GM10266 (cell line): ENCODE measurements around the gene APOBEC3C.

Experiments
- DNase-seq: peaks from one replicate; pipeline ENCODE4 v3.0.0; 2012; ENCODE audit errors: extremely low spot score
- TF ChIP-seq, protein P1 (sequence below): IDR thresholded peaks from 2 replicates; pipeline ENCODE4 v1.5.1; 2012; ENCODE audit warnings: mild to moderate bottlenecking, low read depth; ENCODE audit not compliant: control insufficient read depth, insufficient read depth; ENCODE audit errors: missing control alignments

APOBEC3C gene

DNA sequence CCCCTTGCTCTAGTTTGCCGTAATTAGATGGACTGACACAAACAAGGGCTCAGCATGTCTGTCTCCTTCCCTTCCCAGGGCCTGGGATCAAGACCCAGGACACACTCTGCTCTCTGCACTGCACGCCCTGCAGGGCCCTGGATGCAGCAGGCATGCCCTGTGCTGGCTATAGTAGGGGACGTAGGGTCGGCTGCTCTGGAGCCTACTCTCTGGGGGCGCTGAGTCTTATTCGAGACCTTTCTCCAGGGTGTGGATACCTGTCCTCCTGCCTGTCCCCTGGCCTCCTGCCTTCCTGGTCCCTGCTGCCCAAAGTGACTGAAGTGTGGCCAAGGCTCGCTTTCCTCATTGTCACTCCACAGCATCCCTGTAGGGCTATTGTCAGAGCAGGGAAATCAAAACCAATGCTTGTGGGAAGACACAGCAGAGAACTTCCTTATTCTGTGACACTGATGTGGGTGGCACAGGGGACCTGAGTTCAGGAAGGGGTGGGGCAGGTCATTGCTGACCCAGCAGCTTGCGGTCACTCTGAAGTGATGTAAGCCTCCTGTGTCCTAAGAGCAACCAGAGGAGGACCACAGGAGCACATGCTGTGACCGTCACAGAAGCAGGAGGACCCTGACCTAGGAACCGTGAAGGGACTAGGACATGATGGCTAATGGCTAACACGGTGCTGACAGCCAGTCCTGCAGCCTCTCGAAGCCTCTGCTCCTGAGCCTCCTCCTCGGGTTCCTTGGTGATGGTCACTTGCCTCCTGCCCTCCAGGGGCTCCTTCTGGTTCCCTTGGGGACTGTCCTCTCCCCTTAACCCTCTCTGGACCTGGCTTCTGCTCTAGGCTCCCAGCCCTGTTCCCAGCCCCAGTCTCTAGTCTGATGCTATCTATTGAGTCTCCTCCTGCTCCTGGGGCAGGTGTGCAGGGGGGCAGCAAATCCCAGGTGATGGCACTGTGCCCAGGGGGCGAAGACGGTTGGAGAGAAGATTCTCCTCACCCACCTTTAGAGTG, 46.3 kb upstream of the APOBEC3C start:
- TF ChIP-seq, protein P1, sequence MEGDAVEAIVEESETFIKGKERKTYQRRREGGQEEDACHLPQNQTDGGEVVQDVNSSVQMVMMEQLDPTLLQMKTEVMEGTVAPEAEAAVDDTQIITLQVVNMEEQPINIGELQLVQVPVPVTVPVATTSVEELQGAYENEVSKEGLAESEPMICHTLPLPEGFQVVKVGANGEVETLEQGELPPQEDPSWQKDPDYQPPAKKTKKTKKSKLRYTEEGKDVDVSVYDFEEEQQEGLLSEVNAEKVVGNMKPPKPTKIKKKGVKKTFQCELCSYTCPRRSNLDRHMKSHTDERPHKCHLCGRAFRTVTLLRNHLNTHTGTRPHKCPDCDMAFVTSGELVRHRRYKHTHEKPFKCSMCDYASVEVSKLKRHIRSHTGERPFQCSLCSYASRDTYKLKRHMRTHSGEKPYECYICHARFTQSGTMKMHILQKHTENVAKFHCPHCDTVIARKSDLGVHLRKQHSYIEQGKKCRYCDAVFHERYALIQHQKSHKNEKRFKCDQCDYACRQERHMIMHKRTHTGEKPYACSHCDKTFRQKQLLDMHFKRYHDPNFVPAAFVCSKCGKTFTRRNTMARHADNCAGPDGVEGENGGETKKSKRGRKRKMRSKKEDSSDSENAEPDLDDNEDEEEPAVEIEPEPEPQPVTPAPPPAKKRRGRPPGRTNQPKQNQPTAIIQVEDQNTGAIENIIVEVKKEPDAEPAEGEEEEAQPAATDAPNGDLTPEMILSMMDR, result no peak
- no peak for DNase-seq

DNA sequence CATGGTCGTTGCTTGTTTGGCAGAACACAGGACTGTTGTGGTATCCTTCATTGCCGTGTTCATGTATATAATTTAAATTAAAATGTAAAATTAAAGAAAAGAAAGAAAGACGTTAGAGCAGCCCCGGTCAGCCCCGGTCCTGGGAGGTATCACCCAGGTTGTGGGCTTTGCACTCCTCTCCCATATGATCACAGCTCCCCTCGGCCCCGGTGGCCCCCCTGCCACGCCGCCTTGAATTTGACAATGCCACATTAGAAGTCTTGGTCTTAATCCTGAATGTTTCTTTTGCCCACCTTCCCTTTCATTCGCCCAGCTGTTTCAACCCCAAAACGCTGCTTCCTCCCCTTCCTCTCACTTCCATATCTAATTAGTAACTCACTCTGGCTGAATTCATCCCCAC, 45.3 kb upstream of the APOBEC3C start:
- TF ChIP-seq, protein P1, result no peak
- no peak for DNase-seq

DNA sequence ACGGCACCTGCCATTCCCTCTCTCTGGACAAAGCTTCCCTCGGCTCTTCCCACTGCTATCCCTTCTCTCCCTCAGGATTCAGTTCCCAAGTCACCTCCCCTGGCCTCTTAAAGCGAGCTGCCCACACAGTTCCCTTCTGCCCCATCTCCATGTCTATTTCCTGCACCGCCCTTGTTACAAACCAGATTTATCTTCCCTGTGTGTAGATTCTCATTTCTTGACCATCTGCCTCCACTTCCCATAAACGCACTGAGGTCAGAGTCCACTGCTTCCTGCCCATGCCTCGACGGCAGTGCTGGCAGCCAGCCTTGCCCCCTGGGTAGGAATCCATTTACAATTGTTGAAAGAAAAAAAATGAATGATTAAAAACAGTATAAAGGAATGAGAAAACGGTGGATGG, 43.5 kb upstream of the APOBEC3C start:
- no peak for DNase-seq
- TF ChIP-seq, protein P1, result no peak

DNA sequence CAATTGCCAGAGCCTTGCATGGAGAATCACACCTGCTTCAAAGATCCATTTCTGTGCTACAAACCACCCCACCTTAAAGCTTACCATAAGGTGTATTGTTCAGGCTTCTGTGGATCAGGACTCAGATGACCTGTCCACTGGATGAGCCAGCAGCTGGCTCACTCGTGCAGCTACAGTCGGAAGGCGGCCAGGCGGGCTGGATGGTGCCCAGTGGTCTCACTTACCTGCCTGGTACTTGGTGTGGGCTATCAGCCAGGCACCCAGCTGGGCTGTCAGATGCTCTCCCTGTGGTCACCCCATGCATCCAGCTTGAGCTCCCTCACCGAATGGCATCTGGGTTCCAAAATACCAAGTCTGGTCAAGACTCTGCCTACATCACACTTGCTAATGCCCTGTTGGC, 42.9 kb upstream of the APOBEC3C start:
- TF ChIP-seq, protein P1, result no peak
- no peak for DNase-seq

DNA sequence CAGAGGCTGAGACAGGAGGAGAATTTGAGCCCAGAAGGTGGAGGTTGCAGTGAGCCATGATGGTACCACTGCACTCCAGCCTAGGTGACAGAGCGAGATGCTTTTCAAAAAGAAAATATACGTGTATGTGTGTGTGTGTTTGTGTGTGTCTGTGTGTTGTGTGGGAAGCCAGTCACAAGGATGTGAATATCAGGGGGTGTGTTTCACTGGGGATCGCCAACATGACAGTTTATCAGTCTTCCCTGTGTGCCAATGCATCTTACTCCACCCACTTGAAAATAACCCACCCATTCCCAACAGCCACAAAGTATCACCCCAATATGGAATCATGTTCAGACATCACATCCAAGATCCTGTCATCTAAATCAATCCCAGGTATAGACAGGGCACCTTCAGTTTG, 42.3 kb upstream of the APOBEC3C start:
- TF ChIP-seq, protein P1, result no peak
- DNase-seq, result no peak

DNA sequence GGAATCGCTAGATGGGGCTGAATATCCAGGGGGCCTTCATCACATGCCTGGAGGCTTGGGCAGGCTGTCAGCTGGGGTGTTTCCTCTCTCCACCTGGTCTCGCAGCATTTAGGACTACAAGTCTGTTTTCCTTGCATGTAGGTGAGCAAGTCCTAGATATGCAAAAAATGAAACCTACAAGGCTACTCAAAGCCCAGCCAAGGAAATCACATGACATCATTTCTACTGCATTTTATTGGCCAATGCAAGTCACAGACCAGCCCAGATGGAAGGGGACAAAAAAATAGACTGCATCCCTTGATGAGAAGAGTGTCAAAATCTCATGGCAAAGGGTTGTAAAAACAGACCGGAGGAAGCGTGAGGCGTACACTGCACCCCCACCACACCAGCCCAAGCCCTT, 41.5 kb upstream of the APOBEC3C start:
- DNase-seq, result no peak
- TF ChIP-seq, protein P1, result no peak

DNA sequence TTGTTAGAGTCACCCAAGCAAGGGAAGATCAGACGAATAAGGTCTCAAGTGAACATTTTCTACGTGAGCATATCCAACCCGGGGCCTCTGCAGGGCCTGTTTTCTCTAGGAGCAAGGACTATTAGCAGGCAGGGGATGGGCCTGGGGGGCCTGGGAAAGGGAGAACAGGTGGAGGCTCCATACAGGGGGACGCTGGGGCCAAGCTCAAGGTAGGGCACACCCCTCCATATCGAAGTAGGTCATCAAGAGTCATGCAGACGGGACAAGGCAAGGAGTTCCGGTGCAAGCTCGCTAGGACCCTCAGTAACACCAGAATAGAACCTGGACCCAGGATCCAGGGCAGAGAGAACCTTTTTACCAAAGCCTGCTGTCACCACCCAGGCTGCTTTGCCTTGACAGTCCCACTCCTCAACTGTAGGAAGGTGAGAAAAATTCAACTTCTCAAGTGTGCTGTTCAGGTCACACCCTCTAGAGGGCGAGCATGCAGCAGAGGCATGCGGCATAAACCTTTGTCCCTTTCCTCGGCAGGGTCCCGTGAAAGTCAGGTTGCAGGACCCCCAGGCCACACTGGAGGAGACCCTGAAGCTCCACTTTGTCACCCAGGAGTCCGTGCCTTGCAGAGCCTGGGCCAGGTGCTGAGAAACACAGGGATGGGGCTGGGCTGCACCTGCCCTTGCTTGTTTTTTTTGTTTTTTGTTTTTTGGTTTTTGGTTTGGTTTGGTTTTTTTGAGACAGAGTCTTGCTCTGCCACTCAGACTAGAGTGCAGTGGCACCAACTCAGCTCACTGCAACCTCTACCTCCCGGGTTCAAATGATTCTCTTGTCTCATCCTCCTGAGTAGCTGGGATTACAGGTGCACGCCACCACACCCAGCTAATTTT, 40.5 kb upstream of the APOBEC3C start:
- TF ChIP-seq, protein P1, result peak; percentile 92
- peak; percentile 75 for DNase-seq
